HG02588 (cell line): Measurements from ENCODE around the gene FCHSD2.

ENCODE experiments used
- ATAC-seq: cut with Tn5 transposase; IDR thresholded peaks from one replicate; pipeline ENCODE4 v1.9.1; 2021; ENCODE audit warnings: mild to moderate bottlenecking, moderate library complexity; ENCODE audit not compliant: unreplicated experiment

The FCHSD2 gene

DNA sequence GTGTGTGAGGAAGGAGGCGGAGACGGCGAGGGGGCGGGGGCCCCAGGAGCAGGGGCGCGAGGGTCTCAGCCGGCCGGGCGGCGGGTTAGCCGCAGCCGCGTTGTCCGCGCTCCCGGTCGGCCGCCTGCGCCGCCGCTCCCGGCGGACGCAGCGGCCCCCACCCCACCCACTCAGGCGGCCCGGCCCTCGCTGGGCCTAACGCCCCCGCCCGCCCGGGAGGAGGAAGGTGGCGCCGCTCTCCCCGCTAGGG lies at the start of gene FCHSD2:
Gene FCHSD2, minus strand, starts transcription at position 191 of the 250 bp plus-strand sequence. CDS start 441 bp downstream, outside the sequence.
- no peak for ATAC-seq

DNA sequence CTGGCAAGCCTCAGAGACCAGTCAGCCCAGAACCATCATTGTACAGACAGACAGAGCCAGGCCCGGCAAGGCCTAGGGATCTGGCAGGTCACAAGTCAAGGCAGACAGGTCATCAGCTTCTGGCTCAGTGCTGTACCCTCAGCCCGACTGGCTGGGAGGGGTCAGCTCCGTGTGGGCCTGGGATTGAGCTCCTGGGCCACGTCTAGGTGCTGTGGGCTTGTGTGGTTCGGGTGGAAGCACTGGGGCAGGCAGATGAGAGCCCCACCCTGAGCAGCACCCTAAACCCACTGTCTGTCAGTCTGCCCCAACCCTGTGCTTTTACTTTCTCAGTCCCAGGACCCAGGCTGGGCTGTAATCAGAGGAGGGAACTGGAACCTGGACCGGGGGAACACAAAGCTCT lies 49.0 kb upstream of the FCHSD2 start:
- no peak for ATAC-seq

DNA sequence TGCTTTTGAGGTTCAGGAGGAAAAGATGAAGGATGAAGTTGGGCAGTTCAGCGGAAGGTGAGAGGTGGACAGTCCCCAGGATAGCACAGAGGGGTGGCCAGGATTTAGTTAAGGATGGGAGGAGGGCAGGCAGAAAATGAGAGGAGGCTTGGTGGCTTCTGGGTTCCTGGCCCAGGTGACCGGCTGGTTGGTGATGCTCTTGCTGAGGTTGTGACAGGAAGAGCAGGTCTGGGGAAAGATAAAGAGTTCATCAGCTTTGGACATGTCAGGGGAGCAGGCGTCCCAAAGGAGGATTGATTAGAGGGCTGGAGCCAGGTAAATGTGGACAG lies 48.4 kb upstream of the FCHSD2 start:
- ATAC-seq: no peak

DNA sequence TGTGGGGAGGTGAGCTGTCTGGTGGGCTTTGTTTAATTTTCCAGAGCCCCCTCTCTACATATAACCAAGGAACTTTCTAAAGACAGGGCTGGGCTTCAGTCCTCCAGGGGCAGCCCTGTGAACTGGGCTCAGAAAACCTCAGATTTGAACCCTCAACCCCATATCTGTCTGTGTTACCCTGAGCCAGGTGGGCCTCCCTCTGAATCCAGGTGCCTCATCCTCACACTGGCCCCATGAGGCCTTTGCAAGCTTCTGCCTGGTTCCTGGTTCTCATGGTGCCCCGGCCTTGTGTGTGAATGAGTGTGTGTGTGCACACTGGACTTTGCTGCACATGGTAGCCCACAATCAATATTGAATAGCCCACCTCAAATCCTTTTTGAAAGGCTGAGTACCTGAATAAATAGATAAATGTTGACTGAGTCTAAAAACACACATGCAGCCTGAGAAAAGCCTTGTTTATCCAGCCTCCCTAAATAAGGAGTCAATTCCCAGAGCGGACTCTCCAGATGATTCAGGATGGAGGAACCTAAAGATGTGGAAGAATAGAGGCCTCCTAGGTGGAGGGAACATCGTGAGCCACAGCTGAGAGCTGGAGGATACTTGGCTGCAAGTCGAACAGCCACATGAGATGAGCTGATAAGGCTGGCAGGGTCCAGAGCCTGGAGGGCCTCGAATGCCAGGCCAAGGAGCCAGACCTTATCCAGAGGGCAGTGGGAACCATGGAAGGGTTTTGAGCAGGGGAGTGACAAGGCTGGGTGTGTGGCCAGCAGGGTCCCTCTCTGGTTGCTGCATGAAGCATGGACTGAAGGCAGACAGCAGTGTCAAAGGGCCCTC lies 47.8 kb upstream of the FCHSD2 start:
- ATAC-seq: no peak

DNA sequence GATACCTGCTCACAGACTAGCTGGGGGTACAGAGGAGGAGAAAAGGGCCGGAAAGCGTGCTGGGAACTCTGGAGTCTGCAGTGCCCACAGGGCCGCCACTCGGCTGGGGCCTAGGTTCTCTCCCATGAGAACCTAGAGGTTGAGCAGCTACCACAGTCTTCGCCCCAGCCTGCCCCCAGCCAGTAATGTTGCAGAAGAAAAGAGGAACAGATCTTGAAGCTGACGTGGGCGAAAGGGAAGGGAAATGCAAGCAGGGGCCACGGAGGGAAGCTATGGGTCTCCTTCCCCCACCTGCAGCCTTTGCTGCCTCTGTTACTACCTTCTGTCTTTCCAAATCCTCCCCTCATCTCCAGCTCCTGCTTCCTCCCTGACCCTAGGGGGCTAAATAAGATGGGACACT lies 47.2 kb upstream of the FCHSD2 start:
- no peak for ATAC-seq

DNA sequence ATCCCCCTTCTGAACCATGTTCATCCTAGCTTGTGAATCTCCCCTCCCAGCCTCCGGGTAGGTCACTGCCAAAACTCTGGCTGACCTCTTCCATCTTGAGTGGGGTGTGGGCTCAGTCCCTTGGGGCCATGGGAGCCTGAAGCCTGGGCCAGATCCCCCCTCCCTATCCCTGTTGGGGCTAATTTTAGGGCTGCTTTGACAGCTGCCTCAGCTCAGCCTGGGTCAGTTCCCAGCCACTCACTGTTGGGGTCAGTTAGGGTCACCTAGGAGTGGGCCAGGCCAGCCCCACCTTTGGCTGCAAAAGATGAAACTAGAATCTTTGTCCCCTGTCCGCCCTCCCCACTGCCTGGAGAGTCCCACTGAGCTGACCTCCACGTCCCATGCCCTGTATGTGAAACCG lies 46.2 kb upstream of the FCHSD2 start:
- no peak for ATAC-seq

DNA sequence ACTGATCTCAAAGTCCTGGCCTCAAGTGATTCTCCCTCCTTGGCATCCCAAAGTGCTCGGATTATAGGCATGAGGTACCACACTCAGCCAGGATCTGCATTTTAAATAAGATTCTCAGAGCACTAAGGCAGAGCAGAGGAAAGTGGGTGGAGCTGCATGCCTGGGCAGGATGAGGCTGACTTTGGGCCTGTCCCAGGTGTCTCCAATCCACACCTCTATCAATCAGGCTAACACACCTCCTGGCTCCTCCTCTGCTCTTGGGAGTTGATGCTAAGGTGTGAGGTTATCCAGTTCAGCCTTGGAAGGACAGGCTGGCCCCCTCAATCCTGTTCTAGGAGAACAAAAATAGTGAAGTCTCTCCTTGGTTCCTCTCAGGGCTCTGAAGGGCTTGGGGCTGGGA lies 45.7 kb upstream of the FCHSD2 start:
- no peak for ATAC-seq

DNA sequence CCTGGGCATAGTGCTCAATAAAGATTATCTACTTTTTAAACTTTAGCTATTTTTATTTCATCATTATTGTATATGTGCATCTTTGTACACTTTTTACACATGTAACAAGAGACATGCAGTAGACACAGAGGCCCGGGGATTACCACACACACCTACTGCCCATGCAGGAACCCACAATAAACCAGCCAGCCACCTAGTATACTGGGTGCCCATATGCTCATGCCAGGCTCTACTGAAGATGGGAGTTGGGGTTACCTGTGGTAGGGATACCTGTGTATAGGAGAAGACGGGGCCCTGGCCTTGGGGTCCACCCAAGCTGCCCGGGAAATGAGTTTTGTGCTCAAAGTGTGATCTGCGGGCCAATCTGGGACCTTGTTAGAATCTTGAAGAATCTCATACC lies 44.8 kb upstream of the FCHSD2 start:
- no peak for ATAC-seq

DNA sequence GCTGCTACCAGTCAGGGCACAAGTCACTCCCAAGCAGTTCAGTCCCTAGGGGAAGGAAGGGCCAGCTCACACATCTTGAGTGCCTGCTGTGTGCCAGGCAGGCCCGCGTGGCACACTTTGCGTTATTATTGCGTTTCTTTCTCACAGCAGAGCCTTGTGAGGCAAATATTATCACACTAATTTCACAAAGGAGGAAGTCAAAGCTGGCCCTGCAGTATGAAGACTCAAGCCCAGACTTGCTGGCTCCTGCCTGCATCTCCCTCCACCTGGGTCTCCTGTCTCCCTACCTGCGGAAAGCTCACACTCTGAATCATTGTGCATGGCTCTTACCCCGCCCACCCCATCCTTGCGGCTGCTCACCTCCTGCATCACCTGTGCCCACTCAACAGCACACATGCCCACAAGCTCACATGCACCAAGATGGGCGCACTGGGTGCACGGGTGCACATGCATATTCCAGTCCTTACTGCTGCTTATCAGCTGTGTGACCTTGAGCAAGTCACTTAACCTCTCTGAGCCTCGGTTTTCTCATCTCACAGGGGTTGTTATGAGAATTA lies 44.3 kb upstream of the FCHSD2 start:
- ATAC-seq: no peak

DNA sequence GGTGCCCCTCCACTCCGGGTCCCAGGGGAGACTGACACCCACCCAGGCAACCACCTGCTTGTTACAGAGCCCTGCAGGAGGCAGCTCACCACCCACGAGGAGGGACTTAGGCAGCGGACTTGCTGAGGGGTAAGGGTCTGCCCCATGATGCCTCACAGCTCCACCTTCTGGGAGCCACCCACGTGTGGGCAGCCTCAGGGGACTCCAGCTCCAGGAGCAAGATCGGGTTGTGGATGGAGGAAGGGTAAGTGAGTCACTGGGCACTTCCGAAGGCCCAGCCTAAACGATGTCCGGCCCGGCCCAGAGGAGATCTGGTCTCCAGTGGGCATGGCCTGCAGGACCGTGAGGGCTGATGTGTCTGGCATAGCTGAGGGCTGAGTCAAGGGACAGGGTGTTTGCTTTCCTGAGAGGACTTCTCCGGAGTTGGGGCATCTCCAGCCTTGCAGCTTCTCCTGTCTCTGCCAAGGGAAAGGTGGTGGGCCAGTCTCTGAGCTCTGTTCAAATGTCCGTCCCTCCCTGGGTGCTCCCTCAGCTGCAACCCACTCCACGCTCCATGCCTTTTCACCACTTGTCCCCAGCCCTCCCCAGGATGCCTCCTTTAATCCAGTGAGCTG lies 43.7 kb upstream of the FCHSD2 start:
- ATAC-seq: no peak

DNA sequence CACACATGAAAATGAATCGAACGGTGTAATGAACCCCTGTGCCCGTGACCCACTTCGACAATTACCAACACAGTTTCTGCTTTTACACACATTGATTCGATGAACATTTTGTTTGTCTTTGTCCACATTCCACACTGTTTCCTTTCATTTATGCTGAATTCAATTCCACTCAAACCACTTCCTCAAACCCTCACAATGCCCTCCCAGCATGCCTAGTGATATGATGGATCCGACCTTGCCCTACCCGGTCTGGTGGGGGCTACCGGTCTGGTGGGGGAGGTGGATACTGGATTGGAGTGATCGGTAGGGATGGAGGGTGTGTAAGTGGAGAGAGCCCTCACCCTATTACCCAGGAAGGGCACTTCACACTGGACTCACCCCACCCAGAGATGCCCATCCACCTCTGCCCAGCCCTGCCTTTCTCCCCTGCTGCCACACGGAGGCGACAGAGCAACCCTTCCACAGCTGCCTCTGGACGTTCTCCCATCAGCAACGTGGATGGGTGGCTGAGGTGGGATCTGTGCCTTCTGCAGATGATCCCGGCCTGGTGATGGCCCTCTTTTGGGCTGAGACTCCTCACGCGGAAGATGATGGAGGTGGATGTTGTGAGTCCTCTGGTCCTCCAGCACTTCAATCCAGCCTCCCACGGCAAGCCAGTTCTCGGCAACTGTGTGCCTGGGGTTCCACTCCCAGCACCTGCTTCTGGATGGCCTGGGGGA lies 43.0 kb upstream of the FCHSD2 start:
- no peak for ATAC-seq

DNA sequence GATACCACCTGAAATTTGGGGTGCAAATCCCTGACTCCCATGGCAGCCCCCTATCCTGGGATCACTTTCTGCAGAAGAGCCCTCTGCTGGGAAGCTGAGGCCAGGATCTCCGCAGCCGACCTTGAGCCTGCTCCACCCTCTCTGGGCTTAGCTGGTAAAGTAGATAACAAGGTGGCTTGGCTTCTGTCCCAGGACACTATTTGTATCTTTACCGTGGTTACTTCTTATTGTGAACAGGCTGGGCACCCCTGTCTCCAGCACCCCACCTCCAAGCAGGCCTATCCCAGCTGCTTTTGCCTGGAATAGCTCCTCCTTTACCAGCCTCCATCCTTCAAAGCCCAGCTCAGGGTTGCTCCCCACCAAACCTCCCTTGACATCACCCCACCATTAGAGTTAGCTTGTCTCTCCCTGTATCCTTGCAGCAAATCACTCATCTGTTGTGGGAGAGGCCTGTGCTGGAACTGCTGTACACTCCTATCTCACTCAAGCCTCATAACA lies 40.8 kb upstream of the FCHSD2 start:
- ATAC-seq: no peak

DNA sequence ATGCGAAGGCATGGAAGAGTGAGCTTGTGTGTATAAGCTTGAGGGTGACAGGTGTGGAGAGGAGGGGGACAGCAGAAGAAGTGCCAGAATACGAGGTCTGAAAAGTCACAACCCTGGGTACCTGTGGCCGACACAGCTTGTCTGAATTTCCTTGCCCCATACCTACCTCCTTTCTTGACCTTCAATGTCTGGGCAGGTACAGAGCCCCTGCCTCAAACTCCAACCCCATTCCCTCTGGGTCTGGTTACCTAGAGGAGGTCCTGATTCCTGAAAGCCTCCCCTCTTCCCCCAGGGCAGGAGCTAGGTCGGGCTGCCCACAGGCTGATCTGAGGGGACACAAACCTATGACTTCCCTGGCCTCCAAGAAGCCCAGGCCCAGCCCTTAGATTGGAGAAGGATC lies 36.6 kb upstream of the FCHSD2 start:
- ATAC-seq: no peak

DNA sequence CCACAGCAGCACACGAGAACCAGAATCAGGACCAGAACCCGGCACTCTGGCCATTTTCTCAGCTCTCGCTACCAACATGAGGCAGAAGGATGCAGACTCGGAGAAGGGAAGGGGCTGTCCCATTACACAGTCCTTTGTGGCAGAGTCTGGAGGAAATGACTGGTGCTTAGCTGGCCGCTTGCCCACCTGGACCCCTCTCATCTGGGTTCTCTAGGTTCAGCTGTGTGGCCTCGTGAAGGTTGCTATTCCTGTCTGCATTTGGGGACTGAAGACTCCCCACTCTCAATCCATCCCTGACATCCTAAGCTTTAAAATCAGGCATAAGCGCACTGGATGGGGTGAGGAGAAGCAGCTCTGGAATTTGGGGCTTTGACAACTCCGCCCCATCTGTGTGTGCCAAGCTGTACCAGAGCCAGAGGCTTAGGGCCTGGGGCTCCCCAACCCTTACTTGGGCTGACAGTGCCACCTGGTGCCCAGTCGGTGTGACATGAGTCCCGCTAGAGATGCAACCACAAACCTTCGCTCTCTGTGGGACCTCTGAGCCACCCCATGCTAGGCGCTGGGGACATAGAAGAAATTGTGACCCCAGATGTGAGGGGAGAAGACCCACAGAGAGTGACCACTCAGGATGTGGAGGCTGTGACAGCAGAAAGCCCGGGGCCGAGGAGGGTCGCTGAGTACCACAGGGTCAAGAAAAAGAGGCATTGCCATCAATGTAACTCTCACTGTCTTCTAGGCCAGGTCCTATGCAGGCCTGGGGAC lies 35.8 kb upstream of the FCHSD2 start:
- no peak for ATAC-seq

DNA sequence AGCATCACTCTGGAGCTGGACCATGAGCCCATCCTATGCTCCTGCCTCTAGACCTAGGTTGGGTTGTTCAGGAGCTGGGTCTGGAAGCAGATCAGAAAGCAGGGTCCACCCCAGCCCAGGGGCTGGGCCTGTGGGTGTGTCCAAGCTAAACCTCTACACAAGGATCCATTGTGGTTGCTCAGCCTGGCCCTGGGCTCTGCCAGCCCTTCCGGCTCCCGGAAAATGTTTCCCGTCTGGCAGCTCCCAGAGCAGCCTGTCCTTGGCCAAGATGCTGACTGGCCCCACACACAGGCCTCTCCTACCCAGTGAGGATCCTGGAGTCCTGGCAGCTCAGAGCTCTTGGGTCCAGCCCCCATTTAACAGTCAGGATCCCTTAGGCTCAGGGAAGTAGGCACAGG lies 35.3 kb upstream of the FCHSD2 start:
- ATAC-seq: no peak

DNA sequence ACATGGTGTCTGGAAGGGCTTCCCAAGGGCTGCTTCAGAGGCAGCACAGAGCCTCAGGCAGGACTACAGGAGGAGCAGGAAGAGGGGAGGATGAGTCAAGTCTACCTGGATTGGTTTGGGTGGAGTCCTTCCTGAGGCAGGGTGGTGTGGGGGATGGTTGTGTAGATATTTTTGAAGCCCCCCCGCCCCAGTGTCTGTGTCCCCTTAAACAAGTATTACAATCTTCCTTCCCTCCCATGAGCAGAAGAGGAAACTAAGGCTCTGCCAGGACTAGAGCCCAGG lies 34.7 kb upstream of the FCHSD2 start:
- no peak for ATAC-seq

DNA sequence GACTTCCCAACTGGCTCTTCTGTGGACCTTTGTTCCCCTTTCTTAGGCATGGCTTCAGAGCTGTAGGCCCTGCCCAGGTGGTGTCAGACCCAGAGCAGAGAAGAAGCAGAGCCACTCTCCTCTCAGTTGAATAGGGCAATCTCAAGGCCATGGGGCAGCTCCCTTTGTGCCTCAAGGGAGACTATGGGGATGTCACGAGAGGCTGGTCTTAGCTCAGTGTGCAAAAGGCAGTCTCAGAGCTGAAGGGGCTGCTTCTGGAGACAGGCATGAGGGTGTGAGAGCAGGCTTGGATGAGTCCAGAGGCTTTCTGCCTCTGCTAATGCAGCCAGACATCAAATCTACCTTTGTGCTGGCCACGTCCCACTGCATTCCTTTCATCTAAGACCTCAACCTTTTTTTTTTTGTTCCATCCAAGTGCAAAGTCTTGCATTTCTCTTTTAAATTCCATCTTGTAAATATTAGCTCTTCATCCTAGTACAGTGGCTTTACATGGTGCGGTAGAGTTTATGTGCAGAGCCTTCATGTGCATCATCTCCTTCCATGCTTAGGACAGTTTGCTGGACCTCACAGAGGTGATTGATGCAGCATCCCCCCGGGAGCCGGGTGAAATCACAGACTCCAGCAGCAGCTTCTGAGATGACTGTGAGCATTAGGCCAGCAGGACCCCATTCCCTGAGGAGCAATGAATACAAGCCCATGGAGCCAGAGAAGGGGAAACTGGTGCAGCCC lies 34.2 kb upstream of the FCHSD2 start:
- ATAC-seq: no peak

DNA sequence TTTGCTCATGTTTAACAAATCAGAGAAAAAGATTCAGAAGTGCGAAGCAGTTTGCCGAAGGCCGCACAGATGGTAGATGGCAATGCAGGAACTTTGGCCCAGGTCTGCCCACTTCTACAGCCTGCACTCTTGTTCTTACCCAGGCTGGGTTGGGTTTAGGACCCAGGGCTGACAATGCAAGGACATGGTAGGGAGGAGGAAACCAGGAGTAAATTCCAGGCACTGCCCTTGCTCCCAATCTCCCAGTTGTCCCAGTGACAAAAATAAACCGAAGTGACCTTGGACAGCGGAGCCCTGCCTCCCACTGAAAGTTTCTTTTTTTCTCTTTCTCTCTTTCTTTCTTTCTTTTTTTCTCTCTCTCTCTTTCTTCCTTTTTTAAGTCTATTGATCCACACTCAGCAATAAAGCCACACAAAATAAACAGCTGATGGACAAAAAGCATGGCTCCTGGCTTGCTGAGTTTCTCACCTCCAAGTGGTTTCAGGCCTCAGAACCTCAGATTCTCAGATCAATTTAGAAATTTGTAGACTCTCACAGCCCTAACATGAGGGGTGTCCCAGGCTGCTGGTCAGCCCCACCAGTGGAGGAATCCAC lies 33.5 kb upstream of the FCHSD2 start:
- no peak for ATAC-seq

DNA sequence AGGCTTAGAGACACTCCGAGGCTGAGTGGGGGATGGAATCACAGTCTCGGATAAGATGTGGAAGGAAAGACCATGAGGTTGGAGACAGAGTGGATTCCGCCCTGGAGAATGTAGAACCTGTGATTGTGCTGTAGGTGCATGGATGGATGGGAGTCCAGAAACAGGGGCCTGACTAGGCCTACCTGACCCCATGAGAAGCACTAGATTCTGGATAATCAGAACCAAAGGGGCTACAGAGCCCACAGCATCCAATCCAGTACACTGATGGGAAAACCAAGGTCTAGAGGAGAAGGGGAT lies 32.3 kb upstream of the FCHSD2 start:
- no peak for ATAC-seq

DNA sequence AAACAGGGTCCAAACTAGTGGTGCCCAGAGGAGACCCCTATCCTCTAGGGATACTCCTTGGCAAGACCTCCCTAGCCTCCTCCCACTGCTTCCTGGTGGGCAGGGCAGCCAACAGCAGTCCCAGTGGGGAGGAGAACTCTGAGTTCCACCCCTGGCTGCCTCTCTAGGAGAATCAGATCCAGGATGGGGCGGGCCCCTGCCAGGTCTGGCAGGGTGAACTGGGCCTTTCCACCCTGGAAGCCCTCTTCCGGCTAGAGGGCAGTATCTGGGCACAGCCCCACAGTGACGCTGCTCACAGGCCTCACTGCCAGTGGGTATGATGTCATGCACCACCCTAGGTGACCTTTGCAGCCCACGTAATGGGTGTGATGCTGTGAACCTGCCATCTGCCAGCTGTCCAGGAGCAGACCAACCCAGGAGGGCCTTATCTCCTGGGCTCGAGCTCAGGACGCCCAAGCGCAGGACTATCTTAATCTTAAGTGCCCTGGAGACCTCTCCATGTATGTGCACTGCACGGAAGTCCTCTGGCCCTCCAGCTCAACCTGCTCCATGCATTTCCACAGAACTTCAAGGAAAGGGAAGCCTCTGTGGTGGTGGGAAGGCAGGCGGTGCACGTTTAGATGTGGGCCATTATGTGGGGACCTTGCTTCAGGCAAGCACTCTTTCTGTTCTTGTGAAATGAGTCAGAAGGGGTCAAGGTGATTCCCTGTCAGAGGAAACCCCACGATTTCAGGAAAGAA lies 31.8 kb upstream of the FCHSD2 start:
- no peak for ATAC-seq
